Tibial artery (tissue), 4 donors: ENCODE measurements around the gene OSBPL9.

Experiments
- DNase-seq, 2 donors: peaks; one replicate each; pipeline ENCODE4 v3.0.0-alpha.2; 2019
- H3K27ac ChIP-seq, 2 donors: fragments of 200-600 bp; sonication (generic) in 1 of 2; 1 replicate in 1 of 2; 2 replicates in 1 of 2; pipeline ENCODE4 v1.5.1; 2018 to 2019; ENCODE audit warnings: mild to moderate bottlenecking in 1 of 2
- H3K27me3 ChIP-seq, 2 donors: fragments of 200-600 bp; sonication (generic) in 1 of 2; one replicate each; pipeline versions ENCODE4 v1.5.1 to v1.6.0; 2016 to 2019
- H3K36me3 ChIP-seq, 3 donors: fragments of 200-600 bp; sonication (generic) in 2 of 3; one replicate each; pipeline ENCODE4 v1.5.1; 2016 to 2019; ENCODE audit warnings: mild to moderate bottlenecking in 2 of 3
- H3K4me1 ChIP-seq, 4 donors: fragments of 200-600 bp; sonication (generic) in 2 of 4; 1 replicate in 3 of 4; 2 replicates in 1 of 4; pipeline ENCODE4 v1.5.1; 2016 to 2019
- H3K4me3 ChIP-seq, 2 donors: fragments of 200-600 bp; sonication (generic) in 1 of 2; 1 replicate in 1 of 2; 2 replicates in 1 of 2; pipeline ENCODE4 v1.5.1; 2018 to 2019; ENCODE audit warnings: mild to moderate bottlenecking in 2 of 2
- H3K9me3 ChIP-seq, 3 donors: fragments of 200-600 bp; sonication (generic) in 1 of 3; one replicate each; pipeline ENCODE4 v1.5.1; 2016 to 2019
- CTCF ChIP-seq, 2 experiments: fragments of 200-600 bp in 1 of 2; fragments of 450-650 bp in 1 of 2; IDR thresholded peaks; one replicate each; pipeline ENCODE4 v1.5.1; 2017 to 2019; ENCODE audit warnings: antibody characterized with exemption in 2 of 2, mild to moderate bottlenecking in 1 of 2, moderate library complexity in 1 of 2
- intact Hi-C: fragments of 100-400 bp; cut with DNase I; formaldehyde crosslinking; loops from one replicate; pipeline ENCODE4 v1.15.0; 2023; ENCODE audit warnings: low total_unique reads

The OSBPL9 gene

GRCh38 chr1:51780927-51781326, 164.0 kb downstream of the OSBPL9 start:
- H3K27ac ChIP-seq: no peak overlapping the region
- peaks cover 69 to 95% (median 76%) of the 10 kb centered on the region in 3 donors for H3K36me3 ChIP-seq

GRCh38 chr1:51784997-51785421, 168.1 kb downstream of the OSBPL9 start:
- DNase-seq: no peak
- Histone ChIP-seq H3K4me1 (no peaks in the 10 kb centered on the region), H3K4me3 (no peak overlapping the region), H3K27me3 (no peaks in the 10 kb centered on the region), H3K27ac (no peak overlapping the region), H3K36me3 (peaks cover 91 to 99% (median 92%) of the 10 kb centered on the region in 3 donors), H3K9me3 (no peaks in the 10 kb centered on the region)
- TF ChIP-seq CTCF (IDR thresholded peaks at IDR 0.05): no peak
- intact Hi-C loops: no loop called here

More at GRCh38 chr1:51780927-51781326, 164.0 kb downstream of the OSBPL9 start:
- Histone ChIP-seq H3K9me3 (no peaks in the 10 kb centered on the region), H3K4me3 (no peak overlapping the region), H3K27me3 (no peaks in the 10 kb centered on the region), H3K4me1 (no peaks in the 10 kb centered on the region)
- DNase-seq: no peak
- intact Hi-C loops: no loop called here
- TF ChIP-seq CTCF (IDR thresholded peaks at IDR 0.05): no peak

GRCh38 chr1:51788938-51789337, 172.0 kb downstream of the OSBPL9 start:
- no peak for DNase-seq
- intact Hi-C loops: no loop called here
- H3K27ac ChIP-seq: no peak overlapping the region
- H3K4me1 ChIP-seq: no peaks in the 10 kb centered on the region
- H3K27me3 ChIP-seq: no peaks in the 10 kb centered on the region
- H3K4me3 ChIP-seq: no peak overlapping the region
- TF ChIP-seq CTCF (IDR thresholded peaks at IDR 0.05): no peak
- no peaks in the 10 kb centered on the region for H3K9me3 ChIP-seq
- peaks cover 83 to 100% (median 99%) of the 10 kb centered on the region in 3 donors for H3K36me3 ChIP-seq

DNA sequence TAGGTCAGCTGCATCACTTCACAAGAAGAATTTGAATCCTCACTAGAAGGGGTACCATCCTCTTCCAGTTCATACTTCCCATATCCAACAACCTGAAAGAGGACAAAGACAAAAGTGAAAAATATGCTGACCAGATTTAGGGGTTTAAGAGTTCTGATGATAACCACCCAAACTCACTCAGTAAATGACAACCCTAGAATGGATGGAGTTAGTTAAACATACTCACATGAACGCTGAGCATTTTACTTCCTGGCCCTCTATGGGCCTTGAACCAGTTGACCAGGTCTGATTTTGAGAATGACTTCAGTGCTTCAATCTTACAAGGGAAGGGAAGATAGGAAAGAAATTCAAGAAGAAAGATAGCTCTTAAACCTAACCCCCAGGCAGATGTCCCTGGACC, 172.4 kb downstream of the OSBPL9 start:
- no peaks in the 10 kb centered on the region for H3K27me3 ChIP-seq
- DNase-seq: no peak
- no peak overlapping the region for H3K27ac ChIP-seq
- H3K9me3 ChIP-seq: no peaks in the 10 kb centered on the region
- intact Hi-C loops: no loop called here
- peaks cover 83 to 100% (median 99%) of the 10 kb centered on the region in 3 donors for H3K36me3 ChIP-seq
- no peak for TF ChIP-seq CTCF (IDR thresholded peaks at IDR 0.05)
- no peak overlapping the region for H3K4me3 ChIP-seq
- no peaks in the 10 kb centered on the region for H3K4me1 ChIP-seq

- Histone ChIP-seq H3K9me3 (no peaks in the 10 kb centered on the region), H3K27me3 (no peaks in the 10 kb centered on the region), H3K36me3 (peaks cover 75 to 99% (median 96%) of the 10 kb centered on the region in 3 donors), H3K4me3 (no peak overlapping the region), H3K4me1 (no peaks in the 10 kb centered on the region), H3K27ac (no peak overlapping the region)
- DNase-seq: no peak
- TF ChIP-seq CTCF (IDR thresholded peaks at IDR 0.05): no peak
- intact Hi-C loops: no loop called here
Measured at GRCh38 chr1:51790385-51790784, 173.5 kb downstream of the OSBPL9 start.

DNA sequence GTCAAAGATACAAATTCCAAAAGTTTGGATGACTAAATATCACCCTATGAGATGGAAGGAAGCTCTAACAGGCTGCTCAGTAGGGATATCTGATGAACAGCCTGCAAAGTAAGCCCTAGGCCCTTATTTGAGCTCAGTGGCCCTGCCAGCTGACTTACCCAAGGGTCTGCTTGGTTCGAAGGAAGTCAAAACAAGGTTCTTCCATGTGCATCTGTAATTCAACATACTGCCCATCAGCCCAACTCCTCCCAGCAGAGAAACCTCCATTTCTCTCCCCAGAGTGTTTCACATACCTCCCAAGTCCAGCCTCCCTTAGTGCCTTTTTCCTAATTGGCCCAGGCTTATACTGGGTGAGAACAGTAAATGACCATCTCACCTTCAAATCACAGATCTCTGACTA, 175.0 kb downstream of the OSBPL9 start:
- DNase-seq: no peak
- Histone ChIP-seq H3K36me3 (peaks cover 61 to 94% (median 83%) of the 10 kb centered on the region in 3 donors), H3K27ac (peak overlapping the region in 1 of 2 donors; percentile 5), H3K4me3 (no peak overlapping the region), H3K9me3 (no peaks in the 10 kb centered on the region), H3K27me3 (no peaks in the 10 kb centered on the region), H3K4me1 (no peaks in the 10 kb centered on the region)
- TF ChIP-seq CTCF (IDR thresholded peaks at IDR 0.05): no peak
- intact Hi-C loops: no loop called here
